CD4-positive, alpha-beta T cell (primary cell): ENCODE measurements around the gene ERBIN. TPM values are rescaled to one million over a fixed set of nuclear protein-coding genes. Genes with fewer than 3 reads are reported as not detected.
A peak's percentile ranks its signal among the peaks of the same experiment; 100 is the strongest.
"Not testable (repeated sequence)": the region's sequence is repeated elsewhere in the genome, so short reads cannot be mapped to it uniquely, and the experiment has no call there.

Experiments
- ATAC-seq: fragments of 200-7000 bp; cut with Tn5 transposase; one replicate; pipeline ENCODE4 v1.10.0; 2022; ENCODE audit warnings: mild to moderate bottlenecking; ENCODE audit not compliant: poor library complexity
- CTCF ChIA-PET: fragments of 350-600 bp; sonication (Branson Sonifier 250); formaldehyde crosslinking; loops from one replicate; lab custom pipeline; 2021; ENCODE audit warnings: antibody characterized with exemption, inconsistent platforms; lab: Charles Lee
- POLR2A ChIA-PET: fragments of 350-600 bp; sonication (Branson Sonifier 250); formaldehyde crosslinking; loops from one replicate; lab custom pipeline; 2021; ENCODE audit warnings: antibody characterized with exemption, inconsistent platforms; lab: Charles Lee
- DNase-seq, 14 experiments: peaks; one replicate each; pipeline ENCODE4 v3.0.0-alpha.2; 2013 to 2020; ENCODE audit warnings: mixed read lengths in 2 of 14
- H3K27ac ChIP-seq, 2 donors: one replicate each; pipeline versions ENCODE4 v1.5.1 to v1.7.0; 2013; ENCODE audit warnings: low read length in 2 of 2, low read depth in 1 of 2, mild to moderate bottlenecking in 1 of 2
- H3K27me3 ChIP-seq, 2 experiments: 1 replicate in 1 of 2; 2 replicates in 1 of 2; pipeline versions ENCODE4 v1.6.1 to v1.7.0; 2013; ENCODE audit warnings: low read length in 2 of 2, control low read depth in 1 of 2, mild to moderate bottlenecking in 1 of 2, moderate library complexity in 1 of 2; ENCODE audit not compliant: insufficient read depth in 2 of 2, control insufficient read depth in 1 of 2
- H3K36me3 ChIP-seq: one replicate; pipeline ENCODE4 v1.6.1; 2013; ENCODE audit warnings: low read length, control low read depth; ENCODE audit not compliant: insufficient read depth
- H3K4me1 ChIP-seq: one replicate; pipeline ENCODE4 v1.6.1; 2013; ENCODE audit warnings: low read length, control low read depth; ENCODE audit not compliant: insufficient read depth
- H3K4me3 ChIP-seq: one replicate; pipeline ENCODE4 v1.5.1; 2013; ENCODE audit warnings: mild to moderate bottlenecking, low read length, moderate library complexity
- H3K9me3 ChIP-seq, 2 experiments: 1 replicate in 1 of 2; 2 replicates in 1 of 2; pipeline versions ENCODE4 v1.6.1 to v1.7.0; 2013; ENCODE audit warnings: low read length in 2 of 2, mild to moderate bottlenecking in 2 of 2, control low read depth in 1 of 2, moderate library complexity in 1 of 2; ENCODE audit not compliant: control insufficient read depth in 1 of 2, insufficient read depth in 1 of 2
- H3K27ac Mint-ChIP-seq: one replicate; pipeline ENCODE4 v1.8.0; 2020; ENCODE audit warnings: mixed read lengths
- H3K27me3 Mint-ChIP-seq: one replicate; pipeline ENCODE4 v1.8.0; 2021; ENCODE audit warnings: mixed read lengths
- H3K36me3 Mint-ChIP-seq: one replicate; pipeline ENCODE4 v1.8.0; 2021; ENCODE audit warnings: low read depth, mixed read lengths
- H3K4me1 Mint-ChIP-seq: one replicate; pipeline ENCODE4 v1.8.0; 2021; ENCODE audit warnings: low read depth, mixed read lengths
- H3K4me3 Mint-ChIP-seq: one replicate; pipeline ENCODE4 v1.8.0; 2020; ENCODE audit warnings: mild to moderate bottlenecking, mixed read lengths
- H3K9me3 Mint-ChIP-seq: one replicate; pipeline ENCODE4 v1.8.0; 2020; ENCODE audit warnings: mixed read lengths
- CTCF ChIP-seq: fragments of 200-600 bp; IDR thresholded peaks from one replicate; pipeline ENCODE4 v1.8.0; 2022; ENCODE audit warnings: antibody characterized with exemption, mild to moderate bottlenecking
- intact Hi-C, 2 experiments: fragments of 100-400 bp; cut with DNase I in 1 of 2; cut with micrococcal nuclease in 1 of 2; formaldehyde crosslinking; loops; one replicate each; pipeline versions ENCODE4 v1.15.1 to v1.9.0; 2023 to 2025; cut with DNase I, micrococcal nuclease
- polyA plus RNA-seq, 2 donors: library from polyadenylated mRNA; unstranded; fragments of 120-200 nt; gene quantifications; one replicate each; pipeline ENCODE4 v1.2.1, GENCODE V29; 2013
- total RNA-seq, 174 experiments: library from RNA in 2 of 174; stranded (reverse) in 2 of 174; gene quantifications; one replicate each; pipeline ENCODE4 v1.2.3 and lab custom pipeline; 2021 to 2026

Gene ERBIN
- total RNA-seq (10 to 100 TPM; 94.7 to 96.9 TPM), total RNA-seq (lab: John Stamatoyannopoulos, UW) (99.7 to 717 (median 352) reads per million in 172 experiments)
- 87.6 TPM for polyA plus RNA-seq (2013, experiment 1 of 2)
- 86.0 TPM for polyA plus RNA-seq (2013, experiment 2 of 2)

GRCh38 chr5:65926276-65926783, at the start of gene ERBIN:
Gene ERBIN, plus strand, starts transcription at chr5:65926575. Its CDS starts 66,144 bp downstream, at chr5:65992719.
- H3K27ac ChIP-seq, result peak within 1 kb of the TSS; percentile 92 to 98
- H3K36me3 ChIP-seq, result peaks cover 6% of the 10 kb centered on the region
- peak; percentile 22 for ATAC-seq
- peaks cover 54% of the 10 kb centered on the region for H3K4me1 Mint-ChIP-seq
- ChIA-PET CTCF (interaction anchor here (0.6 to 1.4 kb wide), 4 partner anchors 11 to 246 kb away, joined by 3 read pairs; no protein-coding TSS in a partner anchor), POLR2A (interaction anchor here (0.7 to 5.8 kb wide), 36 partner anchors 12 to 364 kb away, joined by 3 to 86 read pairs (median 4); partner anchors contain the start of genes CENPK, NLN, PPWD1 and SGTB)
- TF ChIP-seq CTCF, result no peak
- H3K27ac Mint-ChIP-seq, result peak within 1 kb of the TSS; percentile 88
- intact Hi-C loops, result loop anchor here (2.0 to 10.0 kb wide), 6 partner anchors 16 to 204 kb away; partner anchors contain the start of genes NLN (in 2 of the 2) and SGTB (in 2 of the 2)
- peak within 1 kb of the TSS; percentile 98 for H3K4me3 Mint-ChIP-seq
- H3K36me3 Mint-ChIP-seq, result peaks cover 46% of the 10 kb centered on the region
- DNase-seq, result peak; percentile 37 to 88 (median 60)
- peak within 1 kb of the TSS; percentile 87 for H3K4me3 ChIP-seq
- no peaks in the 10 kb centered on the region for H3K27me3 ChIP-seq
- no peaks in the 10 kb centered on the region for H3K27me3 Mint-ChIP-seq
- H3K4me1 ChIP-seq, result peaks cover 26% of the 10 kb centered on the region
- no peaks in the 10 kb centered on the region for H3K9me3 Mint-ChIP-seq
- no peaks in the 10 kb centered on the region for H3K9me3 ChIP-seq

- CTCF ChIA-PET, result no interaction called here
- Mint-ChIP-seq H3K4me1 (no peaks in the 10 kb centered on the region), H3K9me3 (peaks cover 4% of the 10 kb centered on the region), H3K4me3 (no peak overlapping the region), H3K27ac (no peak overlapping the region), H3K36me3 (no peaks in the 10 kb centered on the region), H3K27me3 (no peaks in the 10 kb centered on the region)
- POLR2A ChIA-PET, result no interaction called here
- Histone ChIP-seq H3K4me3 (no peak overlapping the region), H3K36me3 (no peaks in the 10 kb centered on the region), H3K4me1 (no peaks in the 10 kb centered on the region), H3K9me3 (no peaks in the 10 kb centered on the region), H3K27me3 (no peaks in the 10 kb centered on the region), H3K27ac (no peak overlapping the region)
- no peak for TF ChIP-seq CTCF
- DNase-seq (no peak), ATAC-seq (no peak)
- intact Hi-C loops, result no loop called here
Measured at GRCh38 chr5:65876970-65877369, 49.4 kb upstream of the ERBIN start.

GRCh38 chr5:65879668-65880256, 46.6 kb upstream of the ERBIN start:
- ATAC-seq, H3K4me3 Mint-ChIP-seq, H3K27ac Mint-ChIP-seq, H3K4me3 ChIP-seq, H3K4me1 Mint-ChIP-seq, intact Hi-C loops, POLR2A ChIA-PET, H3K4me1 ChIP-seq, H3K36me3 ChIP-seq, CTCF ChIA-PET, H3K27me3 ChIP-seq, H3K27ac ChIP-seq, H3K27me3 Mint-ChIP-seq, H3K36me3 Mint-ChIP-seq, H3K9me3 ChIP-seq, H3K9me3 Mint-ChIP-seq: not testable (repeated sequence)
- peak in 2 of 14 experiments; percentile 20 to 22 for DNase-seq
